Peyer's patch (tissue), 4 donors: ENCODE results near the gene OR52I2.

ENCODE experiments used
- CTCF ChIP-seq, 6 experiments: fragments of 450-650 bp in 4 of 6; fragments of 200-600 bp in 2 of 6; sonication (generic) in 1 of 6; IDR thresholded peaks; one replicate each; pipeline ENCODE4 v1.5.1; 2017 to 2019; ENCODE audit warnings: antibody characterized with exemption in 6 of 6, mild to moderate bottlenecking in 3 of 6, moderate library complexity in 1 of 6
- POLR2A ChIP-seq, 2 donors: fragments of 450-650 bp; IDR thresholded peaks; one replicate each; pipeline ENCODE4 v1.5.1; 2017; ENCODE audit warnings: antibody characterized with exemption in 2 of 2, mild to moderate bottlenecking in 2 of 2, moderate library complexity in 2 of 2

GRCh38 chr11:4637662-4638047 lies 56.1 kb downstream of the OR52I2 start:
- TF ChIP-seq CTCF (IDR thresholded peaks at IDR 0.05) (no peak), POLR2A (IDR thresholded peaks at IDR 0.05) (no peak)
